A549 (cell line): ENCODE measurements around the gene MEGF9. TPM values are rescaled to one million over a fixed set of nuclear protein-coding genes. Genes with fewer than 3 reads are reported as not detected.
A peak's percentile ranks its signal among the peaks of the same experiment; 100 is the strongest.

Experiments
- ATAC-seq, 2 experiments: fragments of 200-7000 bp in 1 of 2; fragments of >200 bp in 1 of 2; cut with Nextera tagmentation in 1 of 2; cut with Tn5 transposase in 1 of 2; 3 replicates each; pipeline versions ENCODE4 v1.8.0 to v1.9.1; 2018 to 2020; ENCODE audit warnings: mild to moderate bottlenecking in 1 of 2, moderate library complexity in 1 of 2
- CTCF ChIA-PET: fragments of 300-600 bp; sonication (Branson Sonifier 250); formaldehyde crosslinking; extraction: SDS; loops from one replicate; lab custom pipeline; 2021; ENCODE audit warnings: antibody characterized with exemption, inconsistent platforms; lab: Yijun Ruan, JAX
- POLR2A ChIA-PET: fragments of 350-600 bp; formaldehyde crosslinking; extraction: SDS; loops from one replicate; lab custom pipeline; 2021; ENCODE audit warnings: antibody characterized with exemption, inconsistent platforms; lab: Yijun Ruan, JAX
- DNase-seq, 2 experiments: peaks; one replicate each; pipeline versions ENCODE4 v3.0.0 to v3.0.0-alpha.2; 2011 to 2016; ENCODE audit warnings: low read depth in 1 of 2, low spot score in 1 of 2
- FAIRE-seq: peaks from 2 replicates; lab custom pipeline; 2011; peaks lifted over from hg19 to GRCh38; lab: Jason Lieb, UNC
- H3K27ac ChIP-seq, 2 experiments: fragments of >200 bp; sonication (Bioruptor Twin); formaldehyde crosslinking; 3 replicates each; pipeline ENCODE4 v1.5.1; 2016 to 2017
- H3K4me1 ChIP-seq: fragments of >200 bp; sonication (Bioruptor Twin); formaldehyde crosslinking; 3 replicates; pipeline ENCODE4 v1.6.1; 2016
- H3K4me2 ChIP-seq: fragments of >200 bp; sonication (Bioruptor Twin); formaldehyde crosslinking; 3 replicates; pipeline ENCODE4 v1.6.1; 2016
- H3K4me3 ChIP-seq: fragments of >200 bp; sonication (Bioruptor Twin); formaldehyde crosslinking; 3 replicates; pipeline ENCODE4 v1.5.1; 2016
- H3K9me3 ChIP-seq: fragments of >200 bp; sonication (Bioruptor Twin); formaldehyde crosslinking; 3 replicates; pipeline ENCODE4 v1.6.1; 2016
- BCL3 ChIP-seq: fragments of >200 bp; sonication (Bioruptor Twin); formaldehyde crosslinking; IDR thresholded peaks from 3 replicates; pipeline ENCODE4 v1.6.1; 2016
- CBX2 ChIP-seq: fragments of 200-600 bp; sonication (generic); IDR thresholded peaks from 2 replicates; pipeline ENCODE4 v1.6.1; 2016; ENCODE audit warnings: low read depth, mild to moderate bottlenecking, borderline replicate concordance
- CBX8 ChIP-seq: fragments of 200-600 bp; sonication (generic); IDR thresholded peaks from 2 replicates; pipeline ENCODE4 v1.6.1; 2016
- EHF ChIP-seq: fragments of 250-450 bp; sonication (Bioruptor Pico); IDR thresholded peaks from 2 replicates; pipeline ENCODE4 v1.5.0; 2020; ENCODE audit warnings: mild to moderate bottlenecking
- FOSB ChIP-seq: fragments of 250-450 bp; sonication (Bioruptor Pico); IDR thresholded peaks from 2 replicates; pipeline ENCODE4 v1.5.0; 2020; ENCODE audit warnings: mild to moderate bottlenecking, moderate library complexity
- GATA3 ChIP-seq: IDR thresholded peaks from 2 replicates; pipeline ENCODE4 v1.6.1; 2012; ENCODE audit warnings: borderline replicate concordance
- HDAC2 ChIP-seq: fragments of 200-600 bp; sonication (generic); IDR thresholded peaks from 2 replicates; pipeline ENCODE4 v1.6.1; 2016
- KDM1A ChIP-seq: fragments of 200-600 bp; sonication (generic); IDR thresholded peaks from 2 replicates; pipeline ENCODE4 v1.6.1; 2016; ENCODE audit warnings: low read depth, mild to moderate bottlenecking
- MAZ ChIP-seq: fragments of 150-350 bp; IDR thresholded peaks from 2 replicates; pipeline ENCODE4 v1.6.1; 2014; ENCODE audit warnings: antibody characterized with exemption, low read depth, low read length, borderline replicate concordance
- PHF8 ChIP-seq: fragments of 200-600 bp; sonication (generic); IDR thresholded peaks from 2 replicates; pipeline ENCODE4 v1.6.1; 2016; ENCODE audit warnings: low read depth, mild to moderate bottlenecking, antibody characterized with exemption, moderate library complexity, borderline replicate concordance
- POLR2A ChIP-seq: IDR thresholded peaks from 2 replicates; pipeline ENCODE4 v1.6.1; 2012; ENCODE audit warnings: mild to moderate bottlenecking, low read length
- POLR2AphosphoS2 ChIP-seq: conservative IDR thresholded peaks from 2 replicates; pipeline ENCODE4 v1.6.1; 2012; ENCODE audit warnings: low read length, improper control_type of control experiment, inconsistent platforms
- REST ChIP-seq: fragments of 200-600 bp; sonication (generic); IDR thresholded peaks from 2 replicates; pipeline ENCODE4 v1.6.1; 2016; ENCODE audit warnings: antibody characterized with exemption, mild to moderate bottlenecking, moderate library complexity
- SMC3 ChIP-seq: fragments of >200 bp; sonication (Bioruptor Twin); formaldehyde crosslinking; IDR thresholded peaks from 3 replicates; pipeline ENCODE4 v1.6.1; 2018; ENCODE audit warnings: inconsistent platforms
- TFCP2L1 ChIP-seq: fragments of 250-450 bp; sonication (Bioruptor Pico); IDR thresholded peaks from 2 replicates; pipeline ENCODE4 v1.5.0; 2021; ENCODE audit warnings: mild to moderate bottlenecking
- TP53 ChIP-seq: fragments of 250-450 bp; sonication (Bioruptor Pico); IDR thresholded peaks from 2 replicates; pipeline ENCODE4 v1.5.0; 2021; ENCODE audit warnings: mild to moderate bottlenecking, moderate library complexity
- WGBS: methylation state at CpG from one replicate; pipeline ENCODE4 v1.1.6; 2017; ENCODE audit errors: missing lambda C conversion rate; 5-methylcytosine and 5-hydroxymethylcytosine counted together
- polyA plus RNA-seq, 4 experiments: library from polyadenylated mRNA; depleted of rRNA in 3 of 4; stranded (reverse); fragments of >200 nt; fragmentation: RNase III in 1 of 4; extraction: RNeasy Plus Mini Kit Qiagen cat#74134 plus additional on column Dnase treatment in 1 of 4; gene quantifications; 2 replicates in 3 of 4; 3 replicates in 1 of 4; pipeline ENCODE4 v1.2.3, GENCODE V29; 2011 to 2017
- TF ChIP-seq, protein P1 (sequence below): fragments of 150-350 bp; IDR thresholded peaks from 2 replicates; pipeline ENCODE4 v1.6.1; 2014; ENCODE audit warnings: low read depth, mild to moderate bottlenecking, low read length
- TF ChIP-seq, protein P2 (sequence below): fragments of 250-450 bp; sonication (Bioruptor Pico); IDR thresholded peaks from 2 replicates; pipeline ENCODE4 v1.5.0; 2020; ENCODE audit warnings: low read depth, mild to moderate bottlenecking, moderate library complexity
- TF ChIP-seq, protein P3 (sequence below): fragments of 450-650 bp; IDR thresholded peaks from 2 replicates; pipeline ENCODE4 v1.6.1; 2014; ENCODE audit warnings: antibody characterized with exemption

Gene MEGF9
- polyA plus RNA-seq, 2 of the 4 experiments (the other 2 are of a cell fraction) = 25.7 to 33.4 TPM

DNA sequence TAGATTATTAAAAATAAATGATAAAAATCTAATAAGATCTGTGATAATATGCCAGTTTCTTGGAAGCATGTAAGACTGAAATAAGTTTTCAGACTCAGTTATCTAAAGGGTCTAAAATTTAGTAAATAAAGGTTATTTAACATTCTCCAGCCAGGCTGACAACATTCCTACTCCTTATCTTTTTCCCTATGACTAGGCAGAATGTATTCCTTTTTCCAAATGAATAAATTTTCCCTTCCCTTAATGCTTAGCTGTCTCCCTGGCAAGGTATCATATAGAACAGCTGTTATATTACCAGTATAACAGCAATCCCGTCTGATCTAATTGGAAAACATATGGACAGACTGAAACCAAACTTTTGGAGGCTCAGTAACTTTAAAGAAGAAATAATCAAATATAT is 13.0 kb downstream of the MEGF9 start:
- no peak for ATAC-seq
- WGBS = 61% methylated on average over 1 of the region's 1 CpG
- DNase-seq = no peak
- Histone ChIP-seq H3K4me3 (no peak overlapping the region), H3K4me2 (peak overlapping the region; percentile 53), H3K4me1 (peaks cover 91% of the 10 kb centered on the region), H3K9me3 (no peaks in the 10 kb centered on the region), H3K27ac (peak overlapping the region; percentile 53 to 78)
- FAIRE-seq = no peak
- TF ChIP-seq PHF8 = no peak
- TF ChIP-seq KDM1A = no peak
- TF ChIP-seq CBX2 = no peak
- no peak for TF ChIP-seq TFCP2L1 (CRISPR knock-in tag)
- TF ChIP-seq CBX8 = no peak
- TF ChIP-seq, protein P1, sequence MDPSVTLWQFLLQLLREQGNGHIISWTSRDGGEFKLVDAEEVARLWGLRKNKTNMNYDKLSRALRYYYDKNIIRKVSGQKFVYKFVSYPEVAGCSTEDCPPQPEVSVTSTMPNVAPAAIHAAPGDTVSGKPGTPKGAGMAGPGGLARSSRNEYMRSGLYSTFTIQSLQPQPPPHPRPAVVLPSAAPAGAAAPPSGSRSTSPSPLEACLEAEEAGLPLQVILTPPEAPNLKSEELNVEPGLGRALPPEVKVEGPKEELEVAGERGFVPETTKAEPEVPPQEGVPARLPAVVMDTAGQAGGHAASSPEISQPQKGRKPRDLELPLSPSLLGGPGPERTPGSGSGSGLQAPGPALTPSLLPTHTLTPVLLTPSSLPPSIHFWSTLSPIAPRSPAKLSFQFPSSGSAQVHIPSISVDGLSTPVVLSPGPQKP = no peak
- TF ChIP-seq REST = no peak
- no peak for TF ChIP-seq GATA3
- TF ChIP-seq POLR2A = no peak
- TF ChIP-seq SMC3 = no peak
- TF ChIP-seq, protein P2, sequence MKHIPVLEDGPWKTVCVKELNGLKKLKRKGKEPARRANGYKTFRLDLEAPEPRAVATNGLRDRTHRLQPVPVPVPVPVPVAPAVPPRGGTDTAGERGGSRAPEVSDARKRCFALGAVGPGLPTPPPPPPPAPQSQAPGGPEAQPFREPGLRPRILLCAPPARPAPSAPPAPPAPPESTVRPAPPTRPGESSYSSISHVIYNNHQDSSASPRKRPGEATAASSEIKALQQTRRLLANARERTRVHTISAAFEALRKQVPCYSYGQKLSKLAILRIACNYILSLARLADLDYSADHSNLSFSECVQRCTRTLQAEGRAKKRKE (CRISPR knock-in tag) = no peak
- no peak for TF ChIP-seq BCL3
- no peak for TF ChIP-seq POLR2AphosphoS2
- TF ChIP-seq HDAC2 = no peak
- TF ChIP-seq EHF (CRISPR knock-in tag) = no peak
- TF ChIP-seq FOSB (CRISPR knock-in tag) = no peak
- no peak for TF ChIP-seq TP53
- POLR2A ChIA-PET = interaction anchor here (0.8 to 2.7 kb wide), 2 partner anchors 13 to 92 kb away, joined by 3 to 11 read pairs; partner anchors contain the start of genes FBXW2 and MEGF9
- CTCF ChIA-PET = interaction anchor here (0.6 to 1.0 kb wide), 3 partner anchors 10 to 81 kb away, joined by 3 to 5 read pairs (median 4); no protein-coding TSS in a partner anchor

- H3K27ac ChIP-seq = peak overlapping the region; percentile 81 to 89
- no peak for FAIRE-seq
- TF ChIP-seq MAZ = no peak
- TF ChIP-seq, protein P3, sequence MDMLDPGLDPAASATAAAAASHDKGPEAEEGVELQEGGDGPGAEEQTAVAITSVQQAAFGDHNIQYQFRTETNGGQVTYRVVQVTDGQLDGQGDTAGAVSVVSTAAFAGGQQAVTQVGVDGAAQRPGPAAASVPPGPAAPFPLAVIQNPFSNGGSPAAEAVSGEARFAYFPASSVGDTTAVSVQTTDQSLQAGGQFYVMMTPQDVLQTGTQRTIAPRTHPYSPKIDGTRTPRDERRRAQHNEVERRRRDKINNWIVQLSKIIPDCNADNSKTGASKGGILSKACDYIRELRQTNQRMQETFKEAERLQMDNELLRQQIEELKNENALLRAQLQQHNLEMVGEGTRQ = 0 out of 2 replicates have a peak, but pooled peaks have one; percentile 5
- TF ChIP-seq, all 56 proteins: peak for 1
- Histone ChIP-seq H3K4me2 (peak overlapping the region; percentile 69), H3K4me1 (peaks cover 93% of the 10 kb centered on the region), H3K4me3 (no peak overlapping the region), H3K9me3 (no peaks in the 10 kb centered on the region)
- ChIA-PET POLR2A (no interaction called here), CTCF (interaction anchor here (0.8 to 1.0 kb wide), 2 partner anchors 11 to 79 kb away, joined by 3 to 7 read pairs; no protein-coding TSS in a partner anchor)
- WGBS = 16% methylated on average over 2 of the region's 2 CpGs
- DNase-seq = no peak
- ATAC-seq = no peak
Measured at GRCh38 chr9:120698766-120699165, 15.5 kb downstream of the MEGF9 start.
